HEK293 (cell line): ENCODE measurements around the gene C11orf87.

Source experiments
- CTCF ChIA-PET: fragments of 350-600 bp; formaldehyde crosslinking; extraction: SDS; loops from one replicate; lab custom pipeline; 2021; ENCODE audit warnings: antibody characterized with exemption; lab: Yijun Ruan, JAX
- POLR2A ChIA-PET: fragments of 300-600 bp; formaldehyde crosslinking; extraction: SDS; loops from one replicate; lab custom pipeline; 2020; ENCODE audit warnings: antibody characterized with exemption, inconsistent platforms; lab: Yijun Ruan, JAX
- H3K27ac ChIP-seq: fragments of 200-500 bp; sonication (Bioruptor generic); 2 replicates; pipeline ENCODE4 v1.5.1; 2014; ENCODE audit warnings: low read depth, low read length, control low read depth, inconsistent platforms; ENCODE audit errors: extremely low read depth
- H3K36me3 ChIP-seq, 2 experiments: fragments of 200-500 bp in 1 of 2; sonication (Bioruptor generic) in 1 of 2; 1 replicate in 1 of 2; 2 replicates in 1 of 2; pipeline ENCODE4 v1.5.1; 2014 to 2017; ENCODE audit warnings: inconsistent platforms in 2 of 2, low read length in 2 of 2; ENCODE audit not compliant: control insufficient read depth in 2 of 2, insufficient read depth in 1 of 2
- H3K4me1 ChIP-seq: fragments of 200-500 bp; sonication (Bioruptor generic); 2 replicates; pipeline ENCODE4 v1.5.1; 2014; ENCODE audit warnings: mild to moderate bottlenecking, low read length, inconsistent platforms; ENCODE audit not compliant: control insufficient read depth, insufficient read depth
- H3K4me3 ChIP-seq: 2 replicates; pipeline ENCODE4 v1.5.1; 2011; ENCODE audit warnings: low read depth, mild to moderate bottlenecking, control low read depth, low read length, moderate library complexity
- H3K9me3 ChIP-seq: fragments of 200-500 bp; sonication (Bioruptor generic); 2 replicates; pipeline ENCODE4 v1.5.1; 2014; ENCODE audit warnings: low read depth, low read length, inconsistent platforms; ENCODE audit not compliant: control insufficient read depth, insufficient read depth
- MYNN ChIP-seq: fragments of 450-650 bp; formaldehyde crosslinking; IDR thresholded peaks from 2 replicates; pipeline ENCODE4 v1.5.1; 2016; ENCODE audit warnings: missing biosample characterization, missing genetic modification characterization, borderline replicate concordance
- MZF1 ChIP-seq: fragments of 450-650 bp; formaldehyde crosslinking; IDR thresholded peaks from 2 replicates; pipeline ENCODE4 v1.5.1; 2017; ENCODE audit warnings: missing biosample characterization, missing genetic modification characterization, borderline replicate concordance
- PRDM1 ChIP-seq: fragments of 450-650 bp; formaldehyde crosslinking; IDR thresholded peaks from 2 replicates; pipeline ENCODE4; 2016; ENCODE audit warnings: missing biosample characterization, missing genetic modification characterization
- REPIN1 ChIP-seq: fragments of 450-650 bp; formaldehyde crosslinking; IDR thresholded peaks from 2 replicates; pipeline ENCODE4 v1.5.1; 2017; ENCODE audit warnings: missing biosample characterization, missing genetic modification characterization, low read depth
- SP7 ChIP-seq: fragments of 450-650 bp; formaldehyde crosslinking; IDR thresholded peaks from 2 replicates; pipeline ENCODE4 v1.5.1; 2016; ENCODE audit warnings: missing biosample characterization, missing genetic modification characterization
- ZBTB48 ChIP-seq: fragments of 450-650 bp; formaldehyde crosslinking; IDR thresholded peaks from 2 replicates; pipeline ENCODE4 v1.5.1; 2016; ENCODE audit warnings: missing biosample characterization, missing genetic modification characterization
- ZNF132 ChIP-seq: fragments of 450-650 bp; formaldehyde crosslinking; IDR thresholded peaks from 2 replicates; pipeline ENCODE4 v1.5.1; 2017; ENCODE audit warnings: missing biosample characterization, missing genetic modification characterization, borderline replicate concordance
- ZNF133 ChIP-seq: fragments of 450-650 bp; formaldehyde crosslinking; IDR thresholded peaks from 2 replicates; pipeline ENCODE4 v1.5.1; 2016; ENCODE audit warnings: missing biosample characterization, missing genetic modification characterization
- ZNF148 ChIP-seq: fragments of 450-650 bp; formaldehyde crosslinking; IDR thresholded peaks from 2 replicates; pipeline ENCODE4 v1.5.0; 2017; ENCODE audit warnings: missing biosample characterization, missing genetic modification characterization, borderline replicate concordance
- ZNF23 ChIP-seq: fragments of 450-650 bp; formaldehyde crosslinking; IDR thresholded peaks from 2 replicates; pipeline ENCODE4 v1.5.1; 2016; ENCODE audit warnings: missing biosample characterization, missing genetic modification characterization, borderline replicate concordance
- ZNF362 ChIP-seq: fragments of 450-650 bp; formaldehyde crosslinking; IDR thresholded peaks from 2 replicates; pipeline ENCODE4 v1.5.1; 2016; ENCODE audit warnings: missing biosample characterization, missing genetic modification characterization
- ZNF473 ChIP-seq: fragments of 450-650 bp; formaldehyde crosslinking; IDR thresholded peaks from 2 replicates; pipeline ENCODE4 v1.5.1; 2017; ENCODE audit warnings: missing biosample characterization, missing genetic modification characterization
- ZNF530 ChIP-seq: fragments of 450-650 bp; formaldehyde crosslinking; IDR thresholded peaks from 2 replicates; pipeline ENCODE4 v1.5.1; 2016; ENCODE audit warnings: low read depth, missing biosample characterization, missing genetic modification characterization
- ZNF555 ChIP-seq: fragments of 450-650 bp; formaldehyde crosslinking; conservative IDR thresholded peaks from 2 replicates; pipeline ENCODE4 v1.5.1; 2017; ENCODE audit warnings: missing biosample characterization, mild to moderate bottlenecking, missing genetic modification characterization, inconsistent platforms
- ZNF561 ChIP-seq: fragments of 450-650 bp; IDR thresholded peaks from 2 replicates; pipeline ENCODE4 v1.5.1; 2018; ENCODE audit warnings: missing biosample characterization, missing genetic modification characterization, borderline replicate concordance
- ZNF600 ChIP-seq: fragments of 450-650 bp; formaldehyde crosslinking; IDR thresholded peaks from 2 replicates; pipeline ENCODE4 v1.5.1; 2016; ENCODE audit warnings: missing biosample characterization, missing genetic modification characterization
- ZNF621 ChIP-seq: fragments of 450-650 bp; formaldehyde crosslinking; IDR thresholded peaks from 2 replicates; pipeline ENCODE4 v1.5.1; 2017; ENCODE audit warnings: missing biosample characterization, missing genetic modification characterization
- ZNF624 ChIP-seq: fragments of 450-650 bp; formaldehyde crosslinking; IDR thresholded peaks from 2 replicates; pipeline ENCODE4 v1.5.1; 2017; ENCODE audit warnings: missing biosample characterization, missing genetic modification characterization
- ZNF692 ChIP-seq: fragments of 450-650 bp; formaldehyde crosslinking; IDR thresholded peaks from 2 replicates; pipeline ENCODE4 v1.5.1; 2016; ENCODE audit warnings: missing biosample characterization, missing genetic modification characterization
- ZNF792 ChIP-seq: fragments of 450-650 bp; formaldehyde crosslinking; IDR thresholded peaks from 2 replicates; pipeline ENCODE4 v1.5.1; 2016; ENCODE audit warnings: missing biosample characterization, missing genetic modification characterization
- ZSCAN16 ChIP-seq: fragments of 450-650 bp; formaldehyde crosslinking; IDR thresholded peaks from 2 replicates; pipeline ENCODE4 v1.5.1; 2016; ENCODE audit warnings: missing biosample characterization, missing genetic modification characterization

Gene C11orf87

GRCh38 chr11:109378034-109378433 is 44.0 kb upstream of the C11orf87 start:
- TF ChIP-seq ZSCAN16 (tag by site-specific recombination) (no peak), ZNF561 (no peak), ZNF23 (tag by site-specific recombination) (no peak), ZNF600 (tag by site-specific recombination) (no peak), ZNF555 (tag by site-specific recombination) (no peak), ZNF132 (tag by site-specific recombination) (no peak), ZNF530 (tag by site-specific recombination) (no peak), ZNF473 (tag by site-specific recombination) (no peak), SP7 (no peak), ZNF362 (tag by site-specific recombination) (no peak), ZBTB48 (tag by site-specific recombination) (no peak)
- TF ChIP-seq, all 188 proteins: peak for 0
- H3K27ac ChIP-seq = no peak overlapping the region
- no peaks in the 10 kb centered on the region for H3K4me1 ChIP-seq
- ChIA-PET POLR2A (no interaction called here), CTCF (interaction anchor here (0.6 to 1.2 kb wide), 2 partner anchors 48 to 169 kb away, joined by 6 read pairs; no protein-coding TSS in a partner anchor)
- H3K4me3 ChIP-seq = no peak overlapping the region
- H3K9me3 ChIP-seq = no peaks in the 10 kb centered on the region
- H3K36me3 ChIP-seq = no peaks in the 10 kb centered on the region

GRCh38 chr11:109383306-109383705 is 38.7 kb upstream of the C11orf87 start:
- no peaks in the 10 kb centered on the region for H3K4me1 ChIP-seq
- CTCF ChIA-PET = interaction anchor here (0.5 kb wide), 1 partner anchor 43 kb away, joined by 3 read pairs; no protein-coding TSS in a partner anchor

DNA sequence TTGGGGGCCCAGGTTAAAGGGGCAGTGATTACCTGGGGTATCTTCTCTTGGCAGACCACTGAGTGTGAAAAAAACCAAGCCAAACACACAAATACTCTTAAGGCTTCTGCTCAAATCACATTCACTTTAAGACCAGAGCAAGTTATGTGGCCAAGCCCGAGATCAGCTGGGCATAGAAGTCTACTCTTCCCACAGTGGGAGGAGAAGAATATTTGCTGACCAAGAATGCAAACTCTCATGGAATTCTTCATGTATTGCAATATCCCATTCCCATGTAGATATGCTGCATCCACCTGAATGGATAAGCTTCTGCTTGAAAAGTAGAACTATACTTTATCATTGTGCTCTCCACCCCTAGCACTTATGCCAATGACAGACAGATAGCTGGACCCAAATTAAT is 37.1 kb upstream of the C11orf87 start:
- Histone ChIP-seq H3K9me3 (no peaks in the 10 kb centered on the region), H3K4me1 (no peaks in the 10 kb centered on the region), H3K27ac (no peak overlapping the region), H3K4me3 (no peak overlapping the region), H3K36me3 (no peaks in the 10 kb centered on the region)
- no peak for TF ChIP-seq ZNF624 (tag by site-specific recombination)
- TF ChIP-seq ZNF621 = no peak
- no peak for TF ChIP-seq MZF1
- no peak for TF ChIP-seq ZNF692 (tag by site-specific recombination)
- TF ChIP-seq REPIN1 (tag by site-specific recombination) = no peak
- TF ChIP-seq ZNF792 = no peak
- TF ChIP-seq ZNF133 (tag by site-specific recombination) = no peak
- no peak for TF ChIP-seq PRDM1 (tag by site-specific recombination)
- no peak for TF ChIP-seq MYNN (tag by site-specific recombination)
- TF ChIP-seq ZNF132 (tag by site-specific recombination) = no peak
- ChIA-PET CTCF (no interaction called here), POLR2A (no interaction called here)

More at GRCh38 chr11:109383306-109383705, 38.7 kb upstream of the C11orf87 start:
- H3K36me3 ChIP-seq = no peaks in the 10 kb centered on the region
- no peak for TF ChIP-seq ZNF148 (tag by site-specific recombination)
- H3K4me3 ChIP-seq = no peak overlapping the region
- no peaks in the 10 kb centered on the region for H3K9me3 ChIP-seq
- H3K27ac ChIP-seq = no peak overlapping the region
- POLR2A ChIA-PET = no interaction called here
